GM21619 (cell line): ENCODE data around the gene NBPF3.
"Not testable (repeated sequence)": the region's sequence is repeated elsewhere in the genome, so short reads cannot be mapped to it uniquely, and the experiment has no call there.

Experiments
- ATAC-seq: cut with Tn5 transposase; IDR thresholded peaks from one replicate; pipeline ENCODE4 v1.9.1; 2021; ENCODE audit not compliant: unreplicated experiment

The NBPF3 gene

GRCh38 chr1:21517660-21518480 is 77.9 kb downstream of the NBPF3 start:
- no peak for ATAC-seq

GRCh38 chr1:21518774-21519455 is 79.0 kb downstream of the NBPF3 start:
- ATAC-seq = no peak

- not testable (repeated sequence) for ATAC-seq
Observed at GRCh38 chr1:21519486-21520070, 79.6 kb downstream of the NBPF3 start.

- ATAC-seq = no peak
Observed at GRCh38 chr1:21520899-21521716, 81.2 kb downstream of the NBPF3 start.

- ATAC-seq = no peak
Observed at GRCh38 chr1:21521717-21522060, 81.8 kb downstream of the NBPF3 start.

- ATAC-seq = no peak
Observed at GRCh38 chr1:21522525-21523038, 82.6 kb downstream of the NBPF3 start.

- ATAC-seq = no peak
Observed at GRCh38 chr1:21523297-21523813, 83.4 kb downstream of the NBPF3 start.

- ATAC-seq = no peak
Observed at GRCh38 chr1:21524220-21524619, 84.3 kb downstream of the NBPF3 start.

- ATAC-seq = no peak
Observed at GRCh38 chr1:21524686-21525339, 84.9 kb downstream of the NBPF3 start.

- ATAC-seq = no peak
Observed at GRCh38 chr1:21525340-21525717, 85.4 kb downstream of the NBPF3 start.

GRCh38 chr1:21526441-21526840 is 86.5 kb downstream of the NBPF3 start:
- ATAC-seq = no peak

- ATAC-seq = no peak
Observed at GRCh38 chr1:21530368-21531016, 90.6 kb downstream of the NBPF3 start.

GRCh38 chr1:21531241-21531640 is 91.3 kb downstream of the NBPF3 start:
- ATAC-seq = no peak

GRCh38 chr1:21532496-21532895 is 92.6 kb downstream of the NBPF3 start:
- no peak for ATAC-seq

GRCh38 chr1:21532992-21533534 is 93.1 kb downstream of the NBPF3 start:
- ATAC-seq = no peak

- no peak for ATAC-seq
Observed at GRCh38 chr1:21534146-21534545, 94.2 kb downstream of the NBPF3 start.
